A549 (cell line): ENCODE data around the gene ERN2. TPM values are rescaled to one million over a fixed set of nuclear protein-coding genes. Genes with fewer than 3 reads are reported as not detected.

Experiments
- ATAC-seq, 2 experiments: fragments of 200-7000 bp in 1 of 2; fragments of >200 bp in 1 of 2; cut with Nextera tagmentation in 1 of 2; cut with Tn5 transposase in 1 of 2; 3 replicates each; pipeline versions ENCODE4 v1.8.0 to v1.9.1; 2018 to 2020; ENCODE audit warnings: mild to moderate bottlenecking in 1 of 2, moderate library complexity in 1 of 2
- CTCF ChIA-PET: fragments of 300-600 bp; sonication (Branson Sonifier 250); formaldehyde crosslinking; extraction: SDS; loops from one replicate; lab custom pipeline; 2021; ENCODE audit warnings: antibody characterized with exemption, inconsistent platforms; lab: Yijun Ruan, JAX
- POLR2A ChIA-PET: fragments of 350-600 bp; formaldehyde crosslinking; extraction: SDS; loops from one replicate; lab custom pipeline; 2021; ENCODE audit warnings: antibody characterized with exemption, inconsistent platforms; lab: Yijun Ruan, JAX
- DNase-seq, 2 experiments: peaks; one replicate each; pipeline versions ENCODE4 v3.0.0 to v3.0.0-alpha.2; 2011 to 2016; ENCODE audit warnings: low read depth in 1 of 2, low spot score in 1 of 2
- FAIRE-seq: peaks from 2 replicates; lab custom pipeline; 2011; peaks lifted over from hg19 to GRCh38; lab: Jason Lieb, UNC
- H3K27ac ChIP-seq, 2 experiments: fragments of >200 bp; sonication (Bioruptor Twin); formaldehyde crosslinking; 3 replicates each; pipeline ENCODE4 v1.5.1; 2016 to 2017
- H3K4me1 ChIP-seq: fragments of >200 bp; sonication (Bioruptor Twin); formaldehyde crosslinking; 3 replicates; pipeline ENCODE4 v1.6.1; 2016
- H3K4me2 ChIP-seq: fragments of >200 bp; sonication (Bioruptor Twin); formaldehyde crosslinking; 3 replicates; pipeline ENCODE4 v1.6.1; 2016
- H3K4me3 ChIP-seq: fragments of >200 bp; sonication (Bioruptor Twin); formaldehyde crosslinking; 3 replicates; pipeline ENCODE4 v1.5.1; 2016
- H3K9me3 ChIP-seq: fragments of >200 bp; sonication (Bioruptor Twin); formaldehyde crosslinking; 3 replicates; pipeline ENCODE4 v1.6.1; 2016
- BHLHE40 ChIP-seq: IDR thresholded peaks from 2 replicates; pipeline ENCODE4 v1.6.1; 2012; ENCODE audit warnings: low read depth, low read length, inconsistent platforms
- CBX2 ChIP-seq: fragments of 200-600 bp; sonication (generic); IDR thresholded peaks from 2 replicates; pipeline ENCODE4 v1.6.1; 2016; ENCODE audit warnings: low read depth, mild to moderate bottlenecking, borderline replicate concordance
- E2F6 ChIP-seq: IDR thresholded peaks from 2 replicates; pipeline ENCODE4 v1.6.1; 2012; ENCODE audit warnings: low read depth, borderline replicate concordance
- ESRRA ChIP-seq: fragments of 150-350 bp; IDR thresholded peaks from 2 replicates; pipeline ENCODE4 v1.6.1; 2014; ENCODE audit warnings: mild to moderate bottlenecking, low read length, borderline replicate concordance
- GATA3 ChIP-seq: IDR thresholded peaks from 2 replicates; pipeline ENCODE4 v1.6.1; 2012; ENCODE audit warnings: borderline replicate concordance
- HMGXB4 ChIP-seq: fragments of 250-450 bp; sonication (Bioruptor Pico); IDR thresholded peaks from 2 replicates; pipeline ENCODE4 v1.5.0; 2021; ENCODE audit warnings: mild to moderate bottlenecking, moderate library complexity, borderline replicate concordance
- HOXB13 ChIP-seq: fragments of 250-450 bp; sonication (Bioruptor Pico); IDR thresholded peaks from 2 replicates; pipeline ENCODE4 v1.5.0; 2020; ENCODE audit warnings: low read depth, mild to moderate bottlenecking, moderate library complexity
- JUNB ChIP-seq: fragments of >200 bp; sonication (Bioruptor Twin); formaldehyde crosslinking; IDR thresholded peaks from 2 replicates; pipeline ENCODE4 v1.6.1; 2016
- NFE2L2 ChIP-seq: fragments of 150-350 bp; conservative IDR thresholded peaks from 2 replicates; pipeline ENCODE4 v1.6.1; 2014; ENCODE audit warnings: low read length
- NPAS2 ChIP-seq: fragments of 250-450 bp; sonication (Bioruptor Pico); IDR thresholded peaks from 2 replicates; pipeline ENCODE4 v1.8.0; 2022; ENCODE audit warnings: mild to moderate bottlenecking, moderate library complexity, borderline replicate concordance
- POLR2A ChIP-seq: IDR thresholded peaks from 2 replicates; pipeline ENCODE4 v1.6.1; 2012; ENCODE audit warnings: mild to moderate bottlenecking, low read length
- POLR2AphosphoS2 ChIP-seq: conservative IDR thresholded peaks from 2 replicates; pipeline ENCODE4 v1.6.1; 2012; ENCODE audit warnings: low read length, improper control_type of control experiment, inconsistent platforms
- RAD21 ChIP-seq, 2 experiments: fragments of >200 bp in 1 of 2; sonication (Bioruptor Twin) in 1 of 2; formaldehyde crosslinking in 1 of 2; IDR thresholded peaks in 1 of 2; conservative IDR thresholded peaks in 1 of 2; 2 replicates in 1 of 2; 3 replicates in 1 of 2; pipeline ENCODE4 v1.6.1; 2012 to 2018; ENCODE audit warnings: inconsistent platforms in 1 of 2
- RARB ChIP-seq: fragments of 250-450 bp; sonication (Bioruptor Pico); IDR thresholded peaks from 2 replicates; pipeline ENCODE4 v1.8.0; 2021; ENCODE audit warnings: mild to moderate bottlenecking, moderate library complexity
- SMC3 ChIP-seq: fragments of >200 bp; sonication (Bioruptor Twin); formaldehyde crosslinking; IDR thresholded peaks from 3 replicates; pipeline ENCODE4 v1.6.1; 2018; ENCODE audit warnings: inconsistent platforms
- ZFP36 ChIP-seq: fragments of 450-650 bp; IDR thresholded peaks from 2 replicates; pipeline ENCODE4 v1.6.1; 2014; ENCODE audit warnings: borderline replicate concordance; ENCODE audit not compliant: partially characterized antibody
- ZNF302 ChIP-seq: fragments of 250-450 bp; sonication (Bioruptor Pico); IDR thresholded peaks from 2 replicates; pipeline ENCODE4 v1.9.0; 2021; ENCODE audit warnings: inconsistent platforms, mild to moderate bottlenecking, moderate library complexity
- WGBS: methylation state at CpG from one replicate; pipeline ENCODE4 v1.1.6; 2017; ENCODE audit errors: missing lambda C conversion rate; 5-methylcytosine and 5-hydroxymethylcytosine counted together
- polyA plus RNA-seq, 4 experiments: library from polyadenylated mRNA; depleted of rRNA in 3 of 4; stranded (reverse); fragments of >200 nt; fragmentation: RNase III in 1 of 4; extraction: RNeasy Plus Mini Kit Qiagen cat#74134 plus additional on column Dnase treatment in 1 of 4; gene quantifications; 2 replicates in 3 of 4; 3 replicates in 1 of 4; pipeline ENCODE4 v1.2.3, GENCODE V29; 2011 to 2017
- TF ChIP-seq, protein P1 (sequence below): fragments of 450-650 bp; IDR thresholded peaks from 2 replicates; pipeline ENCODE4 v1.6.1; 2014; ENCODE audit warnings: antibody characterized with exemption

The ERN2 gene
- polyA plus RNA-seq, 2 of the 4 experiments (the other 2 are of a cell fraction) = not detected

DNA sequence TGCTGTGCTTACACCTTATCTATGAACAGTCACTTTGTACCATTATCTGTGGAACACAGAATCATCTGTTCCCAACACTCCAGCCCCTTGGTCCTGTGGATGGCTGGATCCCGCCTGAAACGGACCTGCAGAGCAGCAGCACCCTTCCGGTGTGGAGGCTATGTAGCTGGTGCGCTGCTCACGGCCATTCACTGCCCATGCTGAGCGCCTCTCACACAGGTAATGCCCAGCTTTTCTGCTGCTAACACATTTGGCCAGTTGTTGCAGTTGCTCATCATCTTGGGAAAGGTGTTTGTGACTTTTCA lies 45.7 kb downstream of the ERN2 start:
- Histone ChIP-seq H3K4me3 (no peak overlapping the region), H3K4me2 (no peak overlapping the region), H3K4me1 (no peaks in the 10 kb centered on the region), H3K27ac (no peak overlapping the region), H3K9me3 (no peaks in the 10 kb centered on the region)
- DNase-seq = no peak
- ChIA-PET POLR2A (no interaction called here), CTCF (interaction anchor here (1.5 kb wide), 2 partner anchors 10 to 370 kb away, joined by 4 to 6 read pairs; no protein-coding TSS in a partner anchor)
- 98% methylated on average over 5 of the region's 6 CpGs for WGBS
- TF ChIP-seq RARB (no peak), NPAS2 (CRISPR knock-in tag) (no peak), BHLHE40 (no peak), POLR2A (no peak), ESRRA (no peak)
- ATAC-seq = no peak
- FAIRE-seq = no peak

DNA sequence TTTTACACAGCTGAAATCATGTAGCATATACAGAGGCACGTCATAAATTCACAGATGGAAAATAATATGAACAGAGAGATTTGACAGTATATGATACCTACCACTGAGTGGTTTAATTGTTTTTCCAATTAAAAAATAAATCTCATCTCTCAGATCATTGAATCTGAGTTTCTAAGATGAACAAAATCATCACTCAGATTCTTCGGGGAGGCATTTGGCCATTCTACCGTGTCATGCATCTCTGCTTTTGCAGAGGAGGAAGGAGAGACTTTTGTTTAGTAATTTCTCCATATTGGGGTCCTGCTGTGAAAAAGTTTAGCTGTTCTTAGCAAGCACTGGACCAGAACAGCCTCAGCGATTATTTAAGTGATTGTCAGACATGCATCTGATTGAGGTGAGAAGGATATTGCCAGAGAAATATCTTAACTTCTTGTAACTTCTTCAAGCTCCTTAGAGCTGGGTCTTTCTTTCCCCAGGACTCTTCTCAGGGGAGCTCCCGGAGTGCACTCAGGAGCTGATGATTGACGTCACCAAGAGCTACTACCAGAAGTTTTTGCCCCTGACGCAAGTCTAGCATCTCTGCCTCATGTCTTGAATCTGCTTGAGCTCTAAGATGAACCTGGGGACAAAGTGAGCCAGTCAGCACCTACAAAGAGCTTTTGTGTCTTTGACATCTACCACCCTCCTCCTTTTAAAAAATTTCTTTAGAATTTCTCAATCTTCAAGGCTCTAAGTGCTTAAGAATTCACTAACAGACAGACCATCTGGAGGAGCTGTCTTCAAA lies 46.3 kb downstream of the ERN2 start:
- POLR2A ChIA-PET = no interaction called here
- no peak overlapping the region for H3K4me3 ChIP-seq
- WGBS = 89% methylated on average over 7 of the region's 7 CpGs
- ATAC-seq (no peak), DNase-seq (no peak)
- H3K4me1 ChIP-seq = no peaks in the 10 kb centered on the region
- no peak overlapping the region for H3K4me2 ChIP-seq
- no peak for TF ChIP-seq GATA3
- TF ChIP-seq JUNB = no peak
- TF ChIP-seq, all 56 proteins: peak for 0
- Histone ChIP-seq H3K27ac (no peak overlapping the region), H3K9me3 (no peaks in the 10 kb centered on the region)
- CTCF ChIA-PET = interaction anchor here (0.6 to 1.5 kb wide), 2 partner anchors 323 to 370 kb away, joined by 3 to 4 read pairs; no protein-coding TSS in a partner anchor
- FAIRE-seq = no peak

DNA sequence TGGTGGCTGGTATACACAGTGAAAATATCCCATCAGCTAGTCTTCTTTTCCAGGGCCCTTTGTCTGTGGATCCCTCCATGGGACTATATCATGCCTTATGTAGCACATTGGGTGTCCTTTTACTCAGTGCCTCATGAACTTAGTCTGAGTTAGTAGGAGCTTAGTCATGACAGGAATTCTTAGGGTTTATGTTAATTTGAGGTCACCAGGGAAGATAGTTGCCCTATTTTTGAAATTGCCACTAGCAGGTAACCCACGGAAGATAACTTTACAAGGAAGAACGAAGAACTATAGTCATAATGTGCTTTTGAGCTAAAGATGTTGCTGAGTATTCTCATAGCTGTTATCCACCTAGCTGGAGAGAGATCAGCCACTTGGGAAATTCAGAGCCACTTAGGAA lies 49.1 kb downstream of the ERN2 start:
- FAIRE-seq (no peak), DNase-seq (no peak), ATAC-seq (no peak)
- Histone ChIP-seq H3K4me1 (no peaks in the 10 kb centered on the region), H3K4me3 (no peak overlapping the region), H3K9me3 (no peaks in the 10 kb centered on the region), H3K27ac (no peak overlapping the region), H3K4me2 (no peak overlapping the region)
- 94% methylated on average over 2 of the region's 2 CpGs for WGBS
- ChIA-PET CTCF (interaction anchor here (1.3 kb wide), 1 partner anchor 852 kb away, joined by 3 read pairs; no protein-coding TSS in a partner anchor), POLR2A (no interaction called here)
- TF ChIP-seq ZFP36 (no peak), POLR2AphosphoS2 (no peak), E2F6 (no peak), NPAS2 (CRISPR knock-in tag) (no peak), HOXB13 (CRISPR knock-in tag) (no peak), SMC3 (no peak), BHLHE40 (no peak), POLR2A (no peak), HMGXB4 (CRISPR knock-in tag) (no peak), RAD21 (conservative IDR thresholded peaks at IDR 0.05 in 1 of 2, IDR thresholded peaks at IDR 0.05 in 1 of 2) (no peak), ZNF302 (no peak), GATA3 (no peak), NFE2L2 (no peak), CBX2 (no peak)
- TF ChIP-seq, protein P1, sequence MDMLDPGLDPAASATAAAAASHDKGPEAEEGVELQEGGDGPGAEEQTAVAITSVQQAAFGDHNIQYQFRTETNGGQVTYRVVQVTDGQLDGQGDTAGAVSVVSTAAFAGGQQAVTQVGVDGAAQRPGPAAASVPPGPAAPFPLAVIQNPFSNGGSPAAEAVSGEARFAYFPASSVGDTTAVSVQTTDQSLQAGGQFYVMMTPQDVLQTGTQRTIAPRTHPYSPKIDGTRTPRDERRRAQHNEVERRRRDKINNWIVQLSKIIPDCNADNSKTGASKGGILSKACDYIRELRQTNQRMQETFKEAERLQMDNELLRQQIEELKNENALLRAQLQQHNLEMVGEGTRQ = no peak
